GM21717 (cell line): ENCODE data around the gene EFCAB7.
"Not testable (repeated sequence)": the region's sequence is repeated elsewhere in the genome, so short reads cannot be mapped to it uniquely, and the experiment has no call there.

Experiments
- ATAC-seq: cut with Tn5 transposase; IDR thresholded peaks from one replicate; pipeline ENCODE4 v1.9.1; 2021; ENCODE audit warnings: mild to moderate bottlenecking, moderate library complexity; ENCODE audit not compliant: unreplicated experiment

EFCAB7 gene

GRCh38 chr1:63548303-63548702, 25.0 kb downstream of the EFCAB7 start:
- no peak for ATAC-seq

DNA sequence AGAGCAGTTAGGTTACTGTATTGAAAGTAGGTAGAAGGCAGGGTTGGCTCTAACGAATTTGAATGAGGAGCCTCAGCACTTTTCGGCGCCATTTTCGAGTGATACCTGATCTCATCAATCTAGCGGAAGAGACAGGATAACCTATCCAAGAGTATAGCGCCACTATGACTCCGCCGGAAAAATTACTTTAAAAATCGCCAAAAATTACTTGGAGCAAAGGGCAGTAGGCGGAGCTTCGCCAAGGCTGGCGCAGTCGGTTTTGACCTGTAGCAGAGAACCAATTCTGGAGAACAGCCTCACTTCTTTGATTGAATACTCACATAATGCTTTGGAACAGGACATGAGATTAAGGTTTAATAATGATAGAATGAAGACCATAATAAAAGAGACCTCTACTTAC, 25.6 kb downstream of the EFCAB7 start:
- no peak for ATAC-seq

DNA sequence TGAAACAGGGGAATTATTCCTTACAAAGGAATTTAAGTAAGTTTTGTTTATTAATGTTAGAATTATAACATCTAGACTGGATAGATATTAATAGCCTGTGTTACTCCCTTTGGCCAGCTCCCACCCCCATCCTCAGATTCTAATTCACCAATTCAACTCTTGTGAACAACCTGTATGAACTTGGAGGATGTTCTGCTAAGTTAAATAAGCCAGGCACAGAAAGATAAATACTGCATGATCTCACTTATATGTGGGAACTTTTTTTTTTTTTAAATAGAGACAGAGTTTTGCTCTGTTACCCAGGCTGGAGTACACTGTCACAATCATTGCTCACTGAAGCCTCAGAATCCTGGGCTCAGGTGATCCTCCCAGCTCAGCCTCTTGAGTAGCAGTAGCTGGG, 32.2 kb downstream of the EFCAB7 start:
- no peak for ATAC-seq

DNA sequence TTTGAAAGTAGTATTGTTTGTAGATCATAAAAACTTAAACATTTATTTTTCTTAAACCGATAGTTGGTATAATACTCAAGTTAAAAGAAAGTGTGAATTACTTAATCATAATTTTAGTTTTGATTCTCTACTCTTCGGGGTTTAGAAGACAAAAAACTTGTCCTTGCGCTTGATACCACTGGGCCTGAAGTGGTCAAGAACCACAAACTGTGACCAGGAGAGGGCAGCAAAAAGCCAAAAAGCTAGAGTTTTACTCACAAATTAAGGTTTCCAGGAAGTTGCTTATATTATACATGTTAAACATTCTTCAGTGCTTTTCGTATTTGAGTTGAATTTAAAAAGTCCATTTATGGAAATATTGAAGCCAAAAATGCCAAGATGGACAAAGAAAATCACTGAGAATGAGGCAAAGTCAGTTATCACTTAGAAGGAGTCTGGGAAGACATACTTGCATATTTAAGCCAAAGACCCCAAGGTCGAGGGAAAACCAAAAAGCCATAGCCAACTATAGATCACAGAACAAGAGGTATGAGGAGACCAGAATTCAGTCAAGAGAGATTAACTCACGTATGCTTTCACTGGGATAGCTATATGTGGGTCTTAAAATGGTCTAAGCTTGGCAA, 34.2 kb downstream of the EFCAB7 start:
- ATAC-seq: no peak

- ATAC-seq: no peak
Measured at GRCh38 chr1:63559357-63559756, 36.0 kb downstream of the EFCAB7 start.

GRCh38 chr1:63563745-63564144, 40.4 kb downstream of the EFCAB7 start:
- ATAC-seq: no peak

DNA sequence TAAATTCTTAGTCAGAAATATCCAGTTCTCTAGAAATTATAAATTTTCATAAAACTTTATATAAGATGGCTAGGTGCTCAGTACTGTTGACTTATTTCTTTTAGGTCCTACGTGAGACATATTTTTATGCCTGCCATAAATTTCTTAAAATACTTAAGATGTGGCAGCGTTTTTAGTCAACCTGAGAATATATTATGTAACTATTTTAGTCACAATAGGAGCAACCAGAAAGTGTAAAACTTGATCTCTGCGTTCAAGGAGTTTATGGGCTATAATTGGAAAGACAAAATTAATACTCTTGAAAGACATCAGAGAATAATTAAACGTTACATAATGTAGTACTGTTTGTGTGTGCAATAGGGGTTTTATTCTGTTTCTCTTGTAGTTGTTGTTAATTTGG, 45.7 kb downstream of the EFCAB7 start:
- no peak for ATAC-seq

GRCh38 chr1:63569640-63570316, 46.5 kb downstream of the EFCAB7 start:
- no peak for ATAC-seq

- not testable (repeated sequence) for ATAC-seq
Measured at GRCh38 chr1:63572686-63573085, 49.4 kb downstream of the EFCAB7 start.

- ATAC-seq: not testable (repeated sequence)
Measured at GRCh38 chr1:63574203-63574796, 51.0 kb downstream of the EFCAB7 start.

- ATAC-seq: no peak
Measured at GRCh38 chr1:63575340-63575826, 52.1 kb downstream of the EFCAB7 start.

DNA sequence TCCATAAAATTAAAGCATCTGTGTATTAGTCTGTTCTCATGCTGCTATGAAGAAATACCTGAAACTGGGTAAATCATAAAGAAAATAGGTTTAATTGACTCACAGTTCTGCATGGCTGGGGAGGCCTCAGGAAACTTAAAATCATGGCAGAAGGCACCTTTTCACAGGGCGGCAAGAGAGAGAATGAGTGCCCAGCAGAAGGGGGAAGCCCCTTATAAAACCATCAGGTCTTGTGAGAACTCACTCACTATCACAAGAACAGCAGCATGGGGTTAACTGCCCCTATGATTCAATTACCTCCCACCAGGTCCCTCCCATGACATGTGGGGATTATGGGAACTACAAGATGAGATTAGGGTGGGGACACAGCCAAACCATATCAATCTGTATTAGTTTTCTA, 63.0 kb downstream of the EFCAB7 start:
- ATAC-seq: not testable (repeated sequence)

- no peak for ATAC-seq
Measured at GRCh38 chr1:63590166-63590560, 66.8 kb downstream of the EFCAB7 start.

GRCh38 chr1:63592536-63593302, 69.4 kb downstream of the EFCAB7 start:
- no peak for ATAC-seq

GRCh38 chr1:63593303-63593885, 70.1 kb downstream of the EFCAB7 start, which contains the start of gene PGM1:
Gene PGM1 (plus strand): TSS chr1:63593411. CDS start chr1:63593489, 78 bp downstream.
- peak; percentile 79 for ATAC-seq

DNA sequence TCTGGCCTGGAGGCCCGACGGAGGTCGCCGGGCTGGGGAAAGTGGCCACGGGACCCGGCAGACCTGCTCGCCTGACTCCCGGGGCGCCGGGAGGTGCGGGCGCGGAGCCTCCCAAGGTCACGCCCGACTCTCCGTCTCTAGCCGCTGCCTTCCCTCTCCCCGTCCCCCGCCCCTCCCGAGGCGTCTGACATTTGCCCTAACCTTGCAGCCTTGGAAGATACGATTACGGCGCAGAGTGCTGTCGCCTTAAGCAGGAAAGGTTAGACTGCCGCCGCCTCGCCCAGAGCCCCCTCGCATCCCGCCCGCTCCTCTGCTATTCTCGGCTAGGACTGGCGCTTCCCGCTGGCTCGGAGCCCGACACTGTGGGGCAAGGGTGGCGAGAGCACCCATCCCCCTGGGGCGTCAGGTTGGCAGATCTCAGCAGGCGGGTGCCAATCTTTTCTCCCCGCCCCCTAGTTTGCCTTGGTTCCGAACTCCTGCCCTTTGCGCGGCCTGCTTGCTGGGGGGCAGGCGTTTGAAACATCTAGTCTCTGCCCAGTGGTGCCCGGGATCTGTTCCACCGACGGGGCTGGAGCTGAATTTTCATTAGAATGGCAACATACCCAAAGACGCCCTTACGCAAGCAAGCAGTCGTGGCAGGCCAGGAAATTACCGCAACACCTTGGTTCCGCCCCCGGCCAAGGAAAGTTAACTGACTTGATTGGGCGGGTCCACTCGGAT, 70.7 kb downstream of the EFCAB7 start:
- peak; percentile 49 for ATAC-seq

GRCh38 chr1:63595435-63595834, 72.1 kb downstream of the EFCAB7 start:
- no peak for ATAC-seq

GRCh38 chr1:63599799-63600198, 76.5 kb downstream of the EFCAB7 start:
- ATAC-seq: no peak

DNA sequence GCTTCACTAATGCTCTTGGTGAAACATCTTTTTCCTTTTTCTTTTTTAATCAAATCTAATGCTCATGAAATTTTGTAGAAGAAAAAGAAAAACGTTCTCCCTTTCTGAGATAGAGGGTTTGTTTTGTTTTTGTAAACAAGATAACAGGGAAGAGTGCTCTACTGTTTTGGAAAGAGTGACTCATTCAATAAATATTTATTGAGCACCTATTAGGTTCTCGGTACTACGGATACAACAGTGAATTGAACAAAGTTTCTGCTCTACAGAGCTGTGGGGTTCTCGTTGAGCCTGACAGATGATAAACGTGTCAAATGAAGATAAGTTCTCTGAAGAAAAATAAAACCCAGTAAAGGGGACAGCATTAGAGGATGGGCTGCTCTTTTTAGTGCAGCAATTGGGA, 76.9 kb downstream of the EFCAB7 start:
- no peak for ATAC-seq

- ATAC-seq: no peak
Measured at GRCh38 chr1:63601061-63601460, 77.7 kb downstream of the EFCAB7 start.
